IPS DF 6.9 (cell line): Measurements from ENCODE around the gene SIGLEC14.
"Not testable (repeated sequence)": the region's sequence is repeated elsewhere in the genome, so short reads cannot be mapped to it uniquely, and the experiment has no call there.

Experiments used
- DNase-seq: peaks from one replicate; pipeline ENCODE4 v3.0.0-alpha.2; 2013; ENCODE audit warnings: low read depth, low spot score
- H3K27ac ChIP-seq: one replicate; pipeline ENCODE4 v1.5.1; 2013; ENCODE audit warnings: low read length, control low read depth
- H3K27me3 ChIP-seq: 2 replicates; pipeline ENCODE4 v1.6.1; 2013; ENCODE audit warnings: mild to moderate bottlenecking, low read length; ENCODE audit not compliant: control insufficient read depth, insufficient read depth
- H3K36me3 ChIP-seq: 2 replicates; pipeline ENCODE4 v1.6.1; 2013; ENCODE audit warnings: low read length; ENCODE audit not compliant: control insufficient read depth, insufficient read depth
- H3K4me1 ChIP-seq: 2 replicates; pipeline ENCODE4 v1.6.1; 2013; ENCODE audit warnings: low read length; ENCODE audit not compliant: control insufficient read depth, insufficient read depth
- H3K4me3 ChIP-seq: 2 replicates; pipeline ENCODE4 v1.5.1; 2013; ENCODE audit warnings: mild to moderate bottlenecking, low read length
- H3K9me3 ChIP-seq: 2 replicates; pipeline ENCODE4 v1.6.1; 2013; ENCODE audit warnings: low read length, inconsistent platforms; ENCODE audit not compliant: control insufficient read depth, insufficient read depth
- WGBS: extraction: QIAGEN DNeasy Blood & Tissue Kit; methylation state at CpG from one replicate; pipeline ENCODE4 v1.1.7; 2013; ENCODE audit warnings: mixed read lengths, missing lambda C conversion rate; ENCODE audit not compliant: insufficient read length, insufficient coverage; 5-methylcytosine and 5-hydroxymethylcytosine counted together

Gene SIGLEC14

GRCh38 chr19:51646730-51647129 lies at the start of gene SIGLEC14:
Gene SIGLEC14 (minus strand): TSS chr19:51646825. CDS start chr19:51646759, 66 bp downstream.
- H3K4me3 ChIP-seq, H3K4me1 ChIP-seq, H3K36me3 ChIP-seq, H3K9me3 ChIP-seq, H3K27me3 ChIP-seq, H3K27ac ChIP-seq, DNase-seq: not testable (repeated sequence)
- WGBS: no CpG with 5 or more reads among the region's 10 CpGs

- no peaks in the 10 kb centered on the region for H3K36me3 ChIP-seq
- no peaks in the 10 kb centered on the region for H3K27me3 ChIP-seq
- no peaks in the 10 kb centered on the region for H3K9me3 ChIP-seq
- no peak overlapping the region for H3K4me3 ChIP-seq
- WGBS: no CpG with 5 or more reads among the region's 14 CpGs
- no peak overlapping the region for H3K27ac ChIP-seq
- peaks cover 2% of the 10 kb centered on the region; the same call in 1 of the 2 replicates for H3K4me1 ChIP-seq
- no peak for DNase-seq
Observed at GRCh38 chr19:51695702-51696315, 49.2 kb upstream of the SIGLEC14 start.

- Histone ChIP-seq H3K27me3 (no peaks in the 10 kb centered on the region), H3K9me3 (no peaks in the 10 kb centered on the region), H3K4me3 (no peak overlapping the region), H3K36me3 (no peaks in the 10 kb centered on the region), H3K27ac (no peak overlapping the region), H3K4me1 (peaks cover 2% of the 10 kb centered on the region; the same call in 1 of the 2 replicates)
- WGBS: no CpG with 5 or more reads among the region's 9 CpGs
- DNase-seq: no peak
Observed at GRCh38 chr19:51695088-51695487, 48.5 kb upstream of the SIGLEC14 start.

GRCh38 chr19:51694318-51695085 lies 47.9 kb upstream of the SIGLEC14 start:
- no CpG with 5 or more reads among the region's 10 CpGs for WGBS
- Histone ChIP-seq H3K9me3 (no peaks in the 10 kb centered on the region), H3K27me3 (no peaks in the 10 kb centered on the region), H3K27ac (no peak overlapping the region), H3K4me3 (no peak overlapping the region), H3K4me1 (peaks cover 2% of the 10 kb centered on the region; the same call in 1 of the 2 replicates), H3K36me3 (no peaks in the 10 kb centered on the region)
- DNase-seq: no peak

GRCh38 chr19:51693819-51694218 lies 47.2 kb upstream of the SIGLEC14 start:
- Histone ChIP-seq H3K27ac (no peak overlapping the region), H3K4me3 (no peak overlapping the region), H3K27me3 (no peaks in the 10 kb centered on the region), H3K36me3 (no peaks in the 10 kb centered on the region), H3K4me1 (peaks cover 2% of the 10 kb centered on the region; the same call in 1 of the 2 replicates), H3K9me3 (no peaks in the 10 kb centered on the region)
- no CpG with 5 or more reads among the region's 2 CpGs for WGBS
- no peak for DNase-seq

- Histone ChIP-seq H3K4me3 (no peak within 1 kb of the TSS), H3K36me3 (no peaks in the 10 kb centered on the region), H3K9me3 (no peaks in the 10 kb centered on the region), H3K27ac (no peak within 1 kb of the TSS), H3K27me3 (no peaks in the 10 kb centered on the region), H3K4me1 (peaks cover 2% of the 10 kb centered on the region; the same call in 1 of the 2 replicates)
- DNase-seq: no peak
- no CpG with 5 or more reads among the region's 8 CpGs for WGBS
Observed at GRCh38 chr19:51693260-51693659, 46.6 kb upstream of the SIGLEC14 start, which contains the start of gene SPACA6. Gene SPACA6 (plus strand): TSS chr19:51693330. CDS start chr19:51693527, 197 bp downstream.

GRCh38 chr19:51692468-51692867 lies 45.8 kb upstream of the SIGLEC14 start:
- H3K4me1 ChIP-seq: peaks cover 4% of the 10 kb centered on the region
- H3K27ac ChIP-seq: no peak overlapping the region
- H3K4me3 ChIP-seq: no peak overlapping the region
- no CpG with 5 or more reads among the region's 18 CpGs for WGBS
- H3K9me3 ChIP-seq: no peaks in the 10 kb centered on the region
- H3K36me3 ChIP-seq: no peaks in the 10 kb centered on the region
- H3K27me3 ChIP-seq: no peaks in the 10 kb centered on the region
- DNase-seq: no peak

GRCh38 chr19:51691584-51692428 lies 45.2 kb upstream of the SIGLEC14 start:
- Histone ChIP-seq H3K4me1 (peaks cover 4% of the 10 kb centered on the region), H3K27ac (no peak overlapping the region), H3K36me3 (no peaks in the 10 kb centered on the region), H3K27me3 (no peaks in the 10 kb centered on the region), H3K9me3 (no peaks in the 10 kb centered on the region), H3K4me3 (peak overlapping the region; percentile 77; the same call in 1 of the 2 replicates)
- WGBS: no CpG with 5 or more reads among the region's 12 CpGs
- DNase-seq: no peak

- no peak overlapping the region for H3K27ac ChIP-seq
- DNase-seq: peak; percentile 31
Observed at GRCh38 chr19:51691074-51691583, 44.5 kb upstream of the SIGLEC14 start.

More at GRCh38 chr19:51691074-51691583, 44.5 kb upstream of the SIGLEC14 start:
- no peaks in the 10 kb centered on the region for H3K9me3 ChIP-seq
- no peaks in the 10 kb centered on the region for H3K27me3 ChIP-seq
- H3K4me1 ChIP-seq: peaks cover 4% of the 10 kb centered on the region
- WGBS: no CpG with 5 or more reads among the region's 9 CpGs
- H3K36me3 ChIP-seq: no peaks in the 10 kb centered on the region
- peak overlapping the region; percentile 77; the same call in 1 of the 2 replicates for H3K4me3 ChIP-seq
